ENCODE data around the gene TARDBP.
"Not testable (repeated sequence)": the region's sequence is repeated elsewhere in the genome, so short reads cannot be mapped to it uniquely, and the experiment has no call there.

Gene TARDBP

DNA sequence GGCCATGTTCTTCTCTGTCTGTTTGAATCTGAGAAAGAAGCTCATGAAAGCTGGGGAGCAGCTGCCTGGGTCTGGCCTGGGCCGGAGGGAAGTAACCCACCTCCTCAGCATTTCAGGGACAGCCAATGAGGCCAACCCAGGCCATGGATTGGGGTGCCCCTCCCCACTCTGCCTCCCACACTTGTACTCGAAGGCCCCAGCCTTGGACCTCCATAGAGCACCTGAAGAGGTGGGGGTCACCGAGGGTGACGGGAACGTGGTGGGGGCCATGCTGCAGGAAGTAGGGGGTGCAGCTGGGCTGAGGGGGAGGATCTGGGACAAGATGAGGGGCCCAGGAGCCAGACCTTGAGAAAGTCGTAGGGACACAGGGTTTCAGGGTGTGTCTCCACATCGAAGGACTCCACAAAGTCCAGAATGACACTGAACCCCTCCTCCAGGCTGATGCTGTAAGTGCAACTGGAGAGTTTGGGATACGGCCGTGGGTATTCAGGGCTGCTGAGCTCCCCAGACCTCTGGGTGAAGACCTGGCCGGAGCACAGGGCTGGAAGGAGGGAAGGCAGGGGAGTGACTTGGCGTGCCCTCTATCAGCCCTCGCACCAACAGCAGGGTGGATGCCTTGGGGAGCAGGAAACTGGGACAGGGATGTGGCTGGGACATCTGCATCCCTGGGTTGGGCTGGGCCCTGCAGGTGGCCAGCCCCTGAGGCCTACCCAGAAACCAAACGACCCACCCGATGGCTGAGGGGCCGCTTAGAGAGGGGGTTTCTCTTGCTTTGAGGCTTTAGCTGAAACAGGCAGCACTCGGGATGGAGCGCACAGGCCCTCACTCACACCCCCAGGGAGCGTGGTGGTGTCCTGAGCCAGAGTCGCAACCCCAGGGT, 30.8 kb downstream of the TARDBP start:
- no peak for DNase-seq (ENCODE audit: low read depth)

- DNase-seq (ENCODE audit: low read depth) = no peak
Measured at GRCh38 chr1:11044086-11044848, 31.8 kb downstream of the TARDBP start.

DNA sequence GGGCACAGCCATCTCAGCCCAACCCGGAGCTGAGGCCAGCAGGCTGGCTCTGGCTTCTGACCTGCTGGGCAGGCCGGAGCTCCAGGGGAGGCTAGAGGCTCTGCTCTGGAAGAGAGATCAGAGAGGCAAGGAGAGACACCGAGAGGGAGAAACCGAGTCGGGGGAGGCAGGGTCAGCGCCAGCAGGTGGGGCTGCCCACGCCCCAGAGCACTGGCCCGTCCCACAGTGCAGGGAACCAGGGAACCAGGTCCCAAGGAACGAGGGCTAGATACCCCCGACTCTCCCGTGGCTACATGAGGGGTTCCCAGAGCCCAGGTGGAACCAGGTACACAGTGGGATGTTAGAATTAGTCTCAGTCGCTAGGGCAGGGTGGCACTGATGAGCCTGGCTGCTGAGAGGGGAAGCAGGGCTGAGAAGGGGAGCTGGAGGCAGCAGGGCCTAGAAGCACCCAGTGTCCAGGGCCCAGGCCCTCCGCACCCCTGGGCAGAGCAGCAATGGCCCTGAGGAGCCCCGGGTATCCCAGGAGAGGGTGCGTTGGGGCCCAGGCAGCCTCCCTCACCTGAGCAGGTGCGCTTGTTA, 32.5 kb downstream of the TARDBP start:
- no peak for DNase-seq (ENCODE audit: low read depth)

- no peak for DNase-seq (ENCODE audit: low read depth)
Measured at GRCh38 chr1:11045428-11046269, 33.2 kb downstream of the TARDBP start.

- no peak for DNase-seq (ENCODE audit: low read depth)
Measured at GRCh38 chr1:11046270-11046566, 33.8 kb downstream of the TARDBP start.

GRCh38 chr1:11046625-11047365, 34.3 kb downstream of the TARDBP start, which contains the start of gene MASP2:
Gene MASP2 (minus strand): TSS chr1:11047239. CDS start chr1:11047207, 32 bp downstream.
- no peak for DNase-seq (ENCODE audit: low read depth)

- DNase-seq (ENCODE audit: low read depth) = not testable (repeated sequence)
Measured at GRCh38 chr1:11051121-11051520, 38.7 kb downstream of the TARDBP start.

GRCh38 chr1:11051781-11052511, 39.5 kb downstream of the TARDBP start:
- DNase-seq (ENCODE audit: low read depth) = no peak

DNA sequence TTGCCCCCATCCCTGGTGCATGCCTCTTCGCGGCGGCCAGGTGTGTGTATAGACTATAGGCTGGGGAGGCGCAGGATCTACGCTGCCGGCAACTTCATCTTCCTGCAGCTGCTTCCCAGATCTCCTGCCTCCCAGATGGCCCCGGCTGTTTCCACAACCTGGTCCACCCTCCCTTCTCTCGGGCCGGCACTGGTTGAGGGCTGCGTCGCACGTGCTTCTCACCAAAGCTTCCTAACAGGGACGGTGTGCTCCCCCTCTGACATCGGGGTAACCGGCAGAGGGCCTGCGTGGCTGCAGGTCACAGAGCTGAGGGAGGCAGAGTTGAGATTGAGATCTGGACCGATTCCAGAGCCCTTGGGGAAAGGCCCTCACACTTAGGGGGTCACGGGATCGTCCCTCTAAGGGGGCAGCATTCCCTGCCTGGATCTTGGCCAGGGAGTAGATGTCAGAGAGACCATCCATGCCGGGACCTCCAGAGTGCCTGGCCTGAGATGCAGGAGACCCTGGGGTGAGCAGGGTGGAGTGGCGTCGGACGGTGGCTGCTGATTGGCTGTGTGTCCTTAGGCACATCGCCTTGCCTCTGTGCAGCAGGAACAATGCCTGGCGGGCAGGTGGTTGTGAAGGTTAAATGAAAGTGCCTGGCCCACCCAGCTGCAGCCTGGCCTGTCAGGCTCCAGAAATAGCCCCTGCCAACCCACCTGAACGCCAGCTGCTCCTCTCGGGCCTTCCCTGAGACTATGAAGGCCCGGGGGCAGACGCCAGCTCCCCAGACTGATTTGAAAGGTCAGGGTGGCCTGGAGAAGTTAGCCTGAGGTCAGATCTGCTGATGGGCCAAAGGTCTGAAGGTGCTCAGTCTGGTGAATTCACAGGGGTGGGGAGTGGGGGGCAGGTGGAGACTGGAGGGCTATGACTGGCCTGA, 40.6 kb downstream of the TARDBP start:
- DNase-seq (ENCODE audit: low read depth) = no peak

DNA sequence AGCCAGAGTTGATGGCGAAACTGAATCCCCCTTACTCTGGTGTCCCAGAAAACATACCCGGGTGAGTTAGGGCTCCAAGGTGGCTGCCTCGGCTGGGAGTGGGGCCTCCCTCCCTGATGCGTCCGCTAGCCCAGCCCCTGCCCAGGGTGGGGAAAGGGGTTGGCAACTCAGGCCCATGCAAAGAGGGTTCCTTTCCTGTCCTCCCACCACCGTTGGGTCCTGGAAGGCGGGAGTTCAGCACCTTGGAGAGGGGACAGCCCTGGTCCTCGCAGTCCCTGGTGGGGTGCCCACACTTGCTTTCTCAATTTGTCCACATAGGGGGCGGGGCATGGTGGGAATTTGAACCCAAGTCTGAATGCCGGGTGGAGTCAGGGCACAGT, 41.3 kb downstream of the TARDBP start:
- DNase-seq (ENCODE audit: low read depth) = no peak

DNA sequence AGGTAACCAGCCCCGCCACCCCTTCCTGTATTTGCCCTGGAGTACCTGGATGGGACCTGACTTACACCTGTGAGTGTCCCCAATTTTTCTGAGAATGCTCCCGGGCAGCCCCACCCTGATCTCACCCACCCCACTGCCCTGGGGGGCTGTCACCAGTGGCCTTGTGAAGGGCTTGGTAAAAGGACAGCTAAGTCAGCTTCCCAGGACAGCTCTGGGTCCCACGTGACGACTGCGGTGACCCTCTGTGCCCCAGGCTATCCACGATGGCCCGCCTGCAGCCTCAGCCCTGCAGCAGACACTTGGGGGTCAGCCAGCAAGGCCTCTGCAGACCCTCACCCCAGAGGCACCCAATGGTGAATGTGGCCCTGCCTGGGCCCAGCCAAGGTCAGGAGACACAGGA, 41.7 kb downstream of the TARDBP start:
- no peak for DNase-seq (ENCODE audit: low read depth)

GRCh38 chr1:11054666-11055065, 42.2 kb downstream of the TARDBP start:
- DNase-seq (ENCODE audit: low read depth) = no peak

DNA sequence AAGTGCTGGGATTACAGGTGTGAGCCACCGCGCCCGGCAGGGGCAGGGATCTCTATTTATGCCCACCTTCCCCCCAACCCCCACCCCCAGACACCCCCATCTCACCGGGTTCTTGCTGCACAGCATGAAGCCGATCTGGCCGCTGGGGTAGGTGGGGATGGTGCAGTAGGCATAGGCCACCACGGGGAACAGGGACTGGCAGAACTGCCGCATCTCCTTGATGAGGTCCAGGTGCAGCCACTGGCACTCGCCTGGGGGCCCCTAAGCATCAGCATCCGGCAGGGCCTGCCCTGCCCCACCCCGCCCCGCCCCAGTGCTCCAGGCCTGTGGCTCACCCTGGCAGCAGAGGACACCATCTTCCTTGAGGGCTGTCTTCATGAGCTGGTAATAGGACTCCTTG, 43.2 kb downstream of the TARDBP start:
- no peak for DNase-seq (ENCODE audit: low read depth)

- no peak for DNase-seq (ENCODE audit: low read depth)
Measured at GRCh38 chr1:11056504-11056903, 44.0 kb downstream of the TARDBP start.

- no peak for DNase-seq (ENCODE audit: low read depth)
Measured at GRCh38 chr1:11057477-11057876, 45.0 kb downstream of the TARDBP start.

DNA sequence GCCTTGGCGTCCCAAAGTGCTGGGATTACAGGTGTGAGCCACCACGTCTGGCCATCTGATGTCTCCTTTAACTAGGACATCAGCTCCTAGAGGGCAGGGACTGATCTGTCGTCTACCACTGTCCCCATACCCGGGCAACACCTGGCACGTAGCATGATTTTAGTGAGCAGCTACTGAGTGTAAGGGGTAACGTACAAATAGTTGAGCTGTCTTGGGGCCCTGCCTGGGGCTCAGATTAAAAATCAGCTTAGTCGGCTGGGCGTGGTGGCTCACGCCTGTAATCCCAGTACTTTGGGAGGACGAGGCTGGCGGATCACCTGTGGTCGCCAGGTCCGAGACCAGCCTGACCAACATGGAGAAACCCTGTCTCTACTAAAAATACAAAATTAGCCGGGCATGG, 45.6 kb downstream of the TARDBP start:
- DNase-seq (ENCODE audit: low read depth) = no peak

GRCh38 chr1:11058595-11059154, 46.2 kb downstream of the TARDBP start:
- no peak for DNase-seq (ENCODE audit: low read depth)

DNA sequence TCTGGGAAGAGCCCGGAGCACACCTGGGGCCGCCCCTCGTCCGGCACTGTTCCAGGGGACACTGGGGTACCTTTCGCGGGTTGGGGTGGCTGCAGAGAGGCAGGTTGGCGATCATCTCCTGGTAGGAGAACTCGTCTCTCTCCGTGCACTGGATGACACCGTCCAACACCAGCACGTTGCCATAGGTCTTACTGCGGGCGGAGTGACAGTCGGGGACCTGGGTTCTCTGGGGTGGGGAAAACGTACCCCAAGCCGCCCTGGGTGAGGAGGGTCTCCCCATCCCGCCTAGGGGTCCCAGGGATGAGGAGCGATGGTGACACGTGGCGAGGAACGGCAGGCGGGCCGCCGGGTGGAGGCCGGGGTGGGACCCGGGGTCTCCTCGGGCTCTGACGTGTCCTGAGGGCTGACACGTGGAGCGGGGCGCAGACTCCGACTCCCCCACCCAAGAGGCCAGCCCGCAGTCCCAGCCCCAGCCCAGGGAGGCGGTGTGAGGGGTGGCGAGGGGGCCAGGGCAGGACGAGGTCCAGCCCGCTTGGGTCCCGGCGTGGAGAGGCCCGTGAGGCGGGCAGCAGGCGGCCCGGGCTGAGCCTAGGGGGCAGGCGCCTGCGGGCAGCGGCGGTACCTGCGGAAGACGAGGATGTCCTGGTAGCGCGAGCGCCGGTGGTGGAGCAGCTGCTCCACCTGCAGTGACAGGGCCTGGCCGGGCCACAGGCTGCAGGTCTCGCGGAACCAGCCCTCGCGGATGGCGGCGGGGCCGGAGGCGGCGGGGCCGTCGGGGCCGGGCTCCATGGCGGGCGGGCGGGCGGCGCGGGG, 46.9 kb downstream of the TARDBP start:
- no peak for DNase-seq (ENCODE audit: low read depth)

All from GM04503 (cell line).